AG04449 (cell line): ENCODE data around the gene AMOT.

Source experiments
- CTCF ChIA-PET: fragments of 350-600 bp; formaldehyde crosslinking; extraction: SDS; loops from one replicate; lab custom pipeline; 2021; ENCODE audit warnings: antibody characterized with exemption; lab: Yijun Ruan, JAX
- POLR2A ChIA-PET: fragments of 400-600, 350-600 bp; formaldehyde crosslinking; extraction: SDS; loops from one replicate; lab custom pipeline; 2020; ENCODE audit warnings: antibody characterized with exemption, inconsistent platforms; lab: Yijun Ruan, JAX
- DNase-seq: peaks from one replicate; pipeline ENCODE4 v3.0.0-alpha.2; 2010; ENCODE audit warnings: low read depth, low spot score
- H3K4me3 ChIP-seq: 2 replicates; pipeline ENCODE4 v1.5.1; 2011; ENCODE audit warnings: low read depth, mild to moderate bottlenecking, control low read depth, low read length
- TF ChIP-seq, protein P1 (sequence below): IDR thresholded peaks from one replicate; pipeline ENCODE4 v1.5.1; 2011; ENCODE audit warnings: mild to moderate bottlenecking, moderate library complexity, low read length, control low read depth, inconsistent platforms; ENCODE audit not compliant: insufficient read depth; ENCODE audit errors: missing control alignments

Gene AMOT

DNA sequence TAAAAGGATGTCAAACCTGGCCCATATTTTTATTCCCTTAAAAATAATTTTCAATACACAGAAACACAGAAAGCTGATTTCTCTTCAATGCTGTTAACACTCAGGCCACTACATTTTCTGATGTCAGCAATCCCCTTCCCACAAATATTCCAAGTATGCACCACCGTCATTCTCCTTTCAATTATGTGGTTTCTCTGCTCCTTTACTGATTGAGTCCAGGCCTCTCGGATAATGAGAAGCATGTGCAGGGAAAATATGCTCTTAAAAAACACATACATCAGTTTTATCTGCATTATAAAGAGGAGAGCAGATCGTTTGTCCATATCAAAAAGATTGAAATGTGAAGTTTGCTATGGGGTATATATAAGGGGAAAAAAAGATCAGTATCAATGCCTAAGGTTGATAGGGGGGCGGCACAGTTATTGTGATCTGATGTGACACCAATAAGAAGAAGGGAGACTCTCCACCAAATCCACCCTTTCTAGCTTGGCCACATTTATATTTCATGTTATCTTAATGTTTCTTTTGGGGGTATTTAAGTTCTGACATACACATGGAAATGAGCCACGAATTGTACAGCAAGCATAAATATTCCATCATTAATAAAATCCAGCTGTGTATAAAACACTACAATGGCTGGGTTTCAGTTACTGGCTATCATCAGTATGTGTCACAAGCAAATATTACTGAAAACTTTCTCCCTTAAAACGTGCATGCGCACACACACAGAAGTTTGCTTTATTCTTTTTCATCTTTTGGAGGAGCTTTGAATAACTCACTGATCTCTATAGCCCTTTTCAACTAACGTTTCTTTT, 6.4 kb downstream of the AMOT start:
- POLR2A ChIA-PET: no interaction called here
- TF ChIP-seq, protein P1, sequence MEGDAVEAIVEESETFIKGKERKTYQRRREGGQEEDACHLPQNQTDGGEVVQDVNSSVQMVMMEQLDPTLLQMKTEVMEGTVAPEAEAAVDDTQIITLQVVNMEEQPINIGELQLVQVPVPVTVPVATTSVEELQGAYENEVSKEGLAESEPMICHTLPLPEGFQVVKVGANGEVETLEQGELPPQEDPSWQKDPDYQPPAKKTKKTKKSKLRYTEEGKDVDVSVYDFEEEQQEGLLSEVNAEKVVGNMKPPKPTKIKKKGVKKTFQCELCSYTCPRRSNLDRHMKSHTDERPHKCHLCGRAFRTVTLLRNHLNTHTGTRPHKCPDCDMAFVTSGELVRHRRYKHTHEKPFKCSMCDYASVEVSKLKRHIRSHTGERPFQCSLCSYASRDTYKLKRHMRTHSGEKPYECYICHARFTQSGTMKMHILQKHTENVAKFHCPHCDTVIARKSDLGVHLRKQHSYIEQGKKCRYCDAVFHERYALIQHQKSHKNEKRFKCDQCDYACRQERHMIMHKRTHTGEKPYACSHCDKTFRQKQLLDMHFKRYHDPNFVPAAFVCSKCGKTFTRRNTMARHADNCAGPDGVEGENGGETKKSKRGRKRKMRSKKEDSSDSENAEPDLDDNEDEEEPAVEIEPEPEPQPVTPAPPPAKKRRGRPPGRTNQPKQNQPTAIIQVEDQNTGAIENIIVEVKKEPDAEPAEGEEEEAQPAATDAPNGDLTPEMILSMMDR: no peak
- H3K4me3 ChIP-seq: no peak overlapping the region
- DNase-seq: peak; percentile 46
- CTCF ChIA-PET: no interaction called here

DNA sequence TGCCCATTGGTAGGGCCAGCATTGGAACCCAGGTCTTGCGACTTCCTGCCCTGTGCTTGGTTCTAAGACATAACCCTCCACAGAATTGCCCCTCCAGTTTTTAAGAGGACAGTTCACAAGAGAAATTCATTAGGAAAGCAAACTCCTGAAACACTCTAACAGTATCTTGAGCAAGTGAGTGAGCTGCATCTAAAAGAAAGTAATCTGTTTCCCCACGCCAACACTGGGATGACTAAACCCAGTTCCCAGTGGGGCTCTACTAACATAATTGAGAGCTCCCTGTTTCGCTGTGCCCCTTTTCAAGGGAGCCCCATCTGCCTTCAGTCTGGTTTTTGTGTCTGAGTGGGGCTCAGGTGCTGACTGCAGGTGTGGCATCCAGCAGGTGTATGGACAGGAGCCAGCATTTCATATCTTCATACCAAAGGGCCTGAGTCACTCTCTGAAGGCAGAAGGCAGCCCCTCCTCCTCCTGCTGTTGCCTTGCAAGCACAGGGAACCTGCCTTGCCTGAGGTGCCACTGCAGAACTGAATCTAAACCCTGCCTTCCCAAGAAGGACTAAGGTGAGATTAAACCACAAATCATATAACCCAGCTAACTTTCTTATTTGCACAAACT, 8.0 kb downstream of the AMOT start:
- CTCF ChIA-PET: interaction anchor here (1.0 kb wide), 1 partner anchor 10 kb away, joined by 3 read pairs; no protein-coding TSS in a partner anchor
- POLR2A ChIA-PET: no interaction called here
- no peak for DNase-seq
- no peak overlapping the region for H3K4me3 ChIP-seq
- TF ChIP-seq, protein P1: no peak

DNA sequence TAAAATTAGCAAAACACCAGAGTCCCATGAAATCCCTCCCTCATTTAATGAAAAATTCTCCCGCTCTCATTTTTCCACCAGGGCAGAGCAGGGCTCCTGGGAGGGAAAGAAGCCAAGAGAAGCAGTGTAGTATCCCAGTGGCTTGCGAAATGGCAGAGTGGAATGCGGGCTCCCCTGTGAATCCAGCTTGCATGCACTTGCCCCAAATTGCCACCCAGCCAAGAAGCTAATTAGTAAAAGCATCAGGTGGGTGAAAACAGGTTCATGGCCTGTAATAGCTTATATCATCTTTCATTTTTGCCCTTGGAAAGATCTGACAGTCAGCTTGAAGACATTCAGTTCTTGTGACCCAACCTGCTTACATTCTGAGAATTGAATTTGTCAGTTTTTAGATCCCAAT, 10.1 kb downstream of the AMOT start:
- TF ChIP-seq, protein P1: no peak
- no peak overlapping the region for H3K4me3 ChIP-seq
- no peak for DNase-seq
- ChIA-PET POLR2A (no interaction called here), CTCF (no interaction called here)

DNA sequence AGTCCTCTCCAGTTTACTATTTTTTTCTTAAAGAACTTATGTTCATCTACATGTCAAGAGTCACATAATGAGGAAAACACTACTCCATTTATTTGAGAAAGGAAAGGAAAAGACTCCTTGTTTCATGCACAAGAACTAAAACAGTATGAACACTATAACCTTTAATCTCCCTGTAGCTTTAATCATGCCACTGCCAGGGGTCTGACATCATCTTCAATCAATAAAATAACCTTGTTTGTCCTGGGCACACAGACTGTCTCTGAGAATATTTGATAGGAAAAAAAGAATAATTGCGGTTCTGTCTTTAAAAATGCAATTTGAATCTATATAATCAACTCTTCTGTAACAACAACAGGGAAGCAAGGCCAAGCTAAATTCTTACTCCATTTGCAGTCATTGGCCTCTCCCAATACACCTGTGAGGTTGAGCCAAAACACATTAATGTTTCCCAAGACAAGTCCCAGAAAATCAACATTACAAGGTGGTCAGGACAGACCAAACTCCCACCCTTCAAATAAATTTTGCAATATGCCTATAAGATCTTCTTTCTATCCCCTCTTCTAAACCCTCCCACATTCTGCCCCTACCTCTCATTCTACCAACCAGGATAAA, 13.2 kb downstream of the AMOT start:
- POLR2A ChIA-PET: no interaction called here
- CTCF ChIA-PET: no interaction called here
- no peak overlapping the region for H3K4me3 ChIP-seq
- DNase-seq: no peak
- TF ChIP-seq, protein P1: no peak

DNA sequence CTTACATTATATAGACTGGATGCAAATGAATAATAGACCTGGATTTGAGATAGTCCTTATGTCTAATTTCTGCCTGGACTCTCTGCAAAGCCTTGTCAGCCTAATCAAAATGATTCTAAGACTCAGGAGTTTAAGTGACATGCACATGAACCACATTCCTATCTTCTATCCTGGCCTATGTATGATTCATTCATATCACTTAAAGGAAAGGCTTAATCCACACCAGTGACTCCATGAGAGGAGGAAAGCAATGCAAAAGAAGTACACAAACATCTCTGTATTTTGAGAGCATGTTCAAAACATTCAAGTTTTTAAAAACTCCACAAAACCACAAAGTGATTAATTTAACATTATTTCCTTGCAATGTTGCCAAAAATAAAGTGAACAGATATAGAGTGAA, 14.6 kb downstream of the AMOT start:
- TF ChIP-seq, protein P1: no peak
- no peak overlapping the region for H3K4me3 ChIP-seq
- CTCF ChIA-PET: no interaction called here
- no peak for DNase-seq
- POLR2A ChIA-PET: no interaction called here

DNA sequence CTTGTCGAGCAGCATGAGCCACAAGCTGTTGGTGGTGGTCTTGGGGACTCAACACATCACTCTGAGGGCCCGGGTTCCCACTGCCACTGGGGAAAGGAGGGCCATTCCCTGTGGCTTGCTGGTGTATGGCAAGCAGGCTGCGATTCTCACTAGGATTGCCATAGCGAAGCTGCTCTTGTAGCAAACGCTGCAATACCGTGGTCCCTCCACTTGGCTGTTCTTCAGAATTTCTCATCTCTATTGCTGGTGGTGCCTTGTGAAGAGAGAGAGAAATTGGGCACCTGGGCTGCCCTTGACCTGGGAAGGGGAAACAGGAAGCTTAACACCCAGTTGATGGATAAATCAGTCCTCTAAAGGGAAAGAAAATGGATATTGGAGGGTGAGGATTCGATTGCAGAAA, 17.7 kb downstream of the AMOT start:
- no peak for DNase-seq
- H3K4me3 ChIP-seq: no peak overlapping the region
- CTCF ChIA-PET: interaction anchor here (1.5 kb wide), 1 partner anchor 9 kb away, joined by 3 read pairs; no protein-coding TSS in a partner anchor
- POLR2A ChIA-PET: no interaction called here
- TF ChIP-seq, protein P1: no peak
